GM23248 (cell line): Measurements from ENCODE around the gene CEP112. TPM values are rescaled to one million over a fixed set of nuclear protein-coding genes. Genes with fewer than 3 reads are reported as not detected.

Experiments
- DNase-seq: peaks from one replicate; pipeline ENCODE4 v3.0.0-alpha.2; 2015
- H2AFZ ChIP-seq: fragments of 200-600 bp; sonication (generic); 2 replicates; pipeline ENCODE4 v1.6.1; 2016; ENCODE audit warnings: antibody characterized with exemption
- H3F3A ChIP-seq: fragments of 200-600 bp; sonication (generic); 2 replicates; pipeline ENCODE4 v1.6.1; 2016; ENCODE audit warnings: mild to moderate bottlenecking, antibody characterized with exemption, mixed run types; ENCODE audit not compliant: insufficient read depth
- H3K27ac ChIP-seq: fragments of 200-600 bp; sonication (generic); 2 replicates; pipeline ENCODE4 v1.5.1; 2016; ENCODE audit warnings: mild to moderate bottlenecking
- H3K27me3 ChIP-seq: fragments of 200-600 bp; sonication (generic); replicated peaks from 2 replicates; pipeline ENCODE4 v1.6.1; 2016; ENCODE audit warnings: mild to moderate bottlenecking; ENCODE audit not compliant: insufficient read depth
- H3K36me3 ChIP-seq: fragments of 200-600 bp; sonication (generic); 2 replicates; pipeline ENCODE4 v1.6.1; 2016; ENCODE audit warnings: low read depth, mild to moderate bottlenecking
- H3K4me1 ChIP-seq: fragments of 200-600 bp; sonication (generic); 2 replicates; pipeline ENCODE4 v1.6.1; 2016; ENCODE audit warnings: mild to moderate bottlenecking; ENCODE audit not compliant: insufficient read depth
- H3K4me2 ChIP-seq: fragments of 200-600 bp; sonication (generic); one replicate; pipeline ENCODE4 v1.6.1; 2016; ENCODE audit warnings: mild to moderate bottlenecking; ENCODE audit not compliant: unreplicated experiment
- H3K4me3 ChIP-seq: fragments of 200-600 bp; sonication (generic); 2 replicates; pipeline ENCODE4 v1.5.1; 2016; ENCODE audit warnings: mild to moderate bottlenecking
- H3K79me2 ChIP-seq: fragments of 200-600 bp; sonication (generic); 2 replicates; pipeline ENCODE4 v1.6.1; 2016; ENCODE audit warnings: mild to moderate bottlenecking; ENCODE audit not compliant: insufficient read depth
- H3K9ac ChIP-seq: fragments of 200-600 bp; sonication (generic); 2 replicates; pipeline ENCODE4 v1.6.1; 2016; ENCODE audit warnings: mild to moderate bottlenecking
- H3K9me2 ChIP-seq: fragments of 200-600 bp; sonication (generic); 2 replicates; pipeline ENCODE4 v1.6.1; 2016; ENCODE audit warnings: mixed run types, mild to moderate bottlenecking, moderate library complexity; ENCODE audit not compliant: insufficient read depth
- H3K9me3 ChIP-seq: fragments of 200-600 bp; sonication (generic); one replicate; pipeline ENCODE4 v1.6.1; 2017; ENCODE audit warnings: low read depth
- H4K20me1 ChIP-seq: fragments of 200-600 bp; sonication (generic); 2 replicates; pipeline ENCODE4 v1.6.0; 2016; ENCODE audit not compliant: insufficient read depth
- EZH2 ChIP-seq: fragments of 200-600 bp; sonication (generic); IDR thresholded peaks from 2 replicates; pipeline ENCODE4 v1.6.1; 2018; ENCODE audit warnings: antibody characterized with exemption, mild to moderate bottlenecking; ENCODE audit not compliant: insufficient read depth, poor library complexity, severe bottlenecking
- EZH2phosphoT487 ChIP-seq: fragments of 200-600 bp; sonication (generic); IDR thresholded peaks from 2 replicates; pipeline ENCODE4 v1.6.1; 2018; ENCODE audit warnings: antibody characterized with exemption, moderate library complexity, mild to moderate bottlenecking, low read depth; ENCODE audit not compliant: insufficient read depth
- WGBS, 2 experiments: methylation state at CpG; one replicate each; pipeline ENCODE4 v1.1.6; 2015 to 2017; ENCODE audit warnings: low lambda C conversion rate in 2 of 2, low coverage in 1 of 2; ENCODE audit errors: missing lambda C conversion rate in 2 of 2; 5-methylcytosine and 5-hydroxymethylcytosine counted together
- in situ Hi-C: fragments of 300-500 bp; cut with MboI; formaldehyde crosslinking; loops from 2 replicates; pipeline ENCODE4 v1.15.0; 2020
- polyA plus RNA-seq: library from polyadenylated mRNA; unstranded; fragments of >200 nt; fragmentation: Nextera tagmentation; extraction: Ambion mirVana; gene quantifications from 2 replicates; pipeline ENCODE4 v1.2.1, GENCODE V29; 2016
- total RNA-seq: library from RNA; depleted of rRNA; stranded (reverse); fragments of >200 nt; shearing (Covaris generic); gene quantifications from 2 replicates; pipeline ENCODE4 v1.2.3, GENCODE V29; 2014

Gene CEP112
- total and polyA plus RNA-seq, 2 experiments from 2014 or later: 8.1 to 14.8 TPM

- in situ Hi-C loops: loop anchor here (25.0 kb wide), 1 partner anchor 697 kb away; no protein-coding TSS in a partner anchor
- WGBS, 2 experiments: 59 to 61% methylated on average over 5 of the region's 5 CpGs
- no peaks in the 10 kb centered on the region for H3K36me3 ChIP-seq
- no peaks in the 10 kb centered on the region for H4K20me1 ChIP-seq
- no peaks in the 10 kb centered on the region for H3K4me1 ChIP-seq
- H3F3A ChIP-seq: no peaks in the 10 kb centered on the region
- H3K4me2 ChIP-seq: no peak overlapping the region
- TF ChIP-seq EZH2 (no peak), EZH2phosphoT487 (no peak)
- no peaks in the 10 kb centered on the region for H3K9me3 ChIP-seq
- H3K9ac ChIP-seq: no peak overlapping the region
- H3K27me3 ChIP-seq: peaks cover 40% of the 10 kb centered on the region
- no peaks in the 10 kb centered on the region for H3K79me2 ChIP-seq
- no peaks in the 10 kb centered on the region for H3K9me2 ChIP-seq
- H3K27ac ChIP-seq: no peak overlapping the region
- no peak overlapping the region for H2AFZ ChIP-seq
- DNase-seq: no peak
- H3K4me3 ChIP-seq: no peak overlapping the region
These were observed 23.1 kb upstream of the CEP112 start for GRCh38 chr17:66214884-66215528.

- Histone ChIP-seq H4K20me1 (no peaks in the 10 kb centered on the region), H3K36me3 (no peaks in the 10 kb centered on the region), H3K4me1 (no peaks in the 10 kb centered on the region), H3K9ac (no peak overlapping the region), H3F3A (no peaks in the 10 kb centered on the region), H3K4me3 (no peak overlapping the region), H3K4me2 (no peak overlapping the region), H3K9me2 (no peaks in the 10 kb centered on the region), H2AFZ (no peak overlapping the region), H3K79me2 (no peaks in the 10 kb centered on the region), H3K27me3 (peaks cover 35% of the 10 kb centered on the region), H3K9me3 (no peaks in the 10 kb centered on the region), H3K27ac (no peak overlapping the region)
- TF ChIP-seq EZH2: no peak
- no peak for TF ChIP-seq EZH2phosphoT487
- WGBS, 2 experiments: 60% methylated on average over 9 of the region's 9 CpGs
- in situ Hi-C loops: loop anchor here (25.0 kb wide), 1 partner anchor 701 kb away; no protein-coding TSS in a partner anchor
- no peak for DNase-seq
These were observed 19.3 kb upstream of the CEP112 start for GRCh38 chr17:66211047-66211810.

GRCh38 chr17:66210208-66210574, 18.3 kb upstream of the CEP112 start:
- Histone ChIP-seq H3F3A (no peaks in the 10 kb centered on the region), H3K79me2 (no peaks in the 10 kb centered on the region), H4K20me1 (no peaks in the 10 kb centered on the region), H3K9ac (no peak overlapping the region), H3K4me1 (no peaks in the 10 kb centered on the region), H3K9me3 (no peaks in the 10 kb centered on the region), H2AFZ (no peak overlapping the region), H3K4me2 (no peak overlapping the region), H3K27ac (no peak overlapping the region), H3K4me3 (no peak overlapping the region), H3K9me2 (no peaks in the 10 kb centered on the region), H3K27me3 (peaks cover 28% of the 10 kb centered on the region), H3K36me3 (no peaks in the 10 kb centered on the region)
- TF ChIP-seq EZH2: no peak
- TF ChIP-seq EZH2phosphoT487: no peak
- DNase-seq: no peak
- in situ Hi-C loops: loop anchor here (25.0 kb wide), 1 partner anchor 702 kb away; no protein-coding TSS in a partner anchor
- WGBS, 2 experiments: 53 to 54% methylated on average over 2 of the region's 2 CpGs

- no peak overlapping the region for H3K4me2 ChIP-seq
- no peak for TF ChIP-seq EZH2
- no peak for TF ChIP-seq EZH2phosphoT487
- no peak overlapping the region for H3K4me3 ChIP-seq
- no peaks in the 10 kb centered on the region for H3K9me3 ChIP-seq
- H3K27ac ChIP-seq: no peak overlapping the region
- H3K9ac ChIP-seq: no peak overlapping the region
- in situ Hi-C loops: loop anchor here (25.0 kb wide), 1 partner anchor 704 kb away; no protein-coding TSS in a partner anchor
- H3K27me3 ChIP-seq: peaks cover 13% of the 10 kb centered on the region
- DNase-seq: no peak
- H3K36me3 ChIP-seq: no peaks in the 10 kb centered on the region
- no peaks in the 10 kb centered on the region for H3K9me2 ChIP-seq
- no peaks in the 10 kb centered on the region for H3K79me2 ChIP-seq
- H3F3A ChIP-seq: no peaks in the 10 kb centered on the region
- no peaks in the 10 kb centered on the region for H3K4me1 ChIP-seq
- no peaks in the 10 kb centered on the region for H4K20me1 ChIP-seq
- no peak overlapping the region for H2AFZ ChIP-seq
These were observed 16.0 kb upstream of the CEP112 start for GRCh38 chr17:66207936-66208335.
